Measurements from ENCODE around the gene FXN.

DNA sequence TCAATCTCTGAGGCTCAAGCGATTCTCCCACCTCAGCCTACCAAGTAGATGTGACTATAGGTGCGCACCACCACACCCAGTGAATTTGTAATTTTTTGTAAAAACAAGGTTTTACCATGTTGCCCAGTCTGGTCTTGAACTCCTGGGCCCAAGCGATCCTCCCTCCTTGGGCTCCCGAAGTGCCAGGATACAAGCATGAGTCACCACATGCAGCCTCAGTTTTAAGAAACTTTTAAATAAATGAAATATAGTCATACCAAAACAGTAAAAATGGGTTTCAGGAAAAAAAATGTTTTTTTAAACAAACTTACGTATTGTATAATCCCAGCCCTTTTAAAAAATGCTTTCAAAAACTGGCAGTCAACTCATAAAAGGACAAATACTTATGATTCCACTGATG, 26.6 kb downstream of the FXN start:
- TF ChIP-seq, protein P1, sequence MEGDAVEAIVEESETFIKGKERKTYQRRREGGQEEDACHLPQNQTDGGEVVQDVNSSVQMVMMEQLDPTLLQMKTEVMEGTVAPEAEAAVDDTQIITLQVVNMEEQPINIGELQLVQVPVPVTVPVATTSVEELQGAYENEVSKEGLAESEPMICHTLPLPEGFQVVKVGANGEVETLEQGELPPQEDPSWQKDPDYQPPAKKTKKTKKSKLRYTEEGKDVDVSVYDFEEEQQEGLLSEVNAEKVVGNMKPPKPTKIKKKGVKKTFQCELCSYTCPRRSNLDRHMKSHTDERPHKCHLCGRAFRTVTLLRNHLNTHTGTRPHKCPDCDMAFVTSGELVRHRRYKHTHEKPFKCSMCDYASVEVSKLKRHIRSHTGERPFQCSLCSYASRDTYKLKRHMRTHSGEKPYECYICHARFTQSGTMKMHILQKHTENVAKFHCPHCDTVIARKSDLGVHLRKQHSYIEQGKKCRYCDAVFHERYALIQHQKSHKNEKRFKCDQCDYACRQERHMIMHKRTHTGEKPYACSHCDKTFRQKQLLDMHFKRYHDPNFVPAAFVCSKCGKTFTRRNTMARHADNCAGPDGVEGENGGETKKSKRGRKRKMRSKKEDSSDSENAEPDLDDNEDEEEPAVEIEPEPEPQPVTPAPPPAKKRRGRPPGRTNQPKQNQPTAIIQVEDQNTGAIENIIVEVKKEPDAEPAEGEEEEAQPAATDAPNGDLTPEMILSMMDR (IDR thresholded peaks at IDR 0.05) = no peak
- no peak for TF ChIP-seq POLR2AphosphoS5 (IDR thresholded peaks at IDR 0.05)
